Uterus (tissue), 4 donors: ENCODE results near the gene DSTN. TPM values are rescaled to one million over a fixed set of nuclear protein-coding genes. Genes with fewer than 3 reads are reported as not detected.

Experiments
- DNase-seq, 2 donors: peaks; one replicate each; pipeline ENCODE4 v3.0.0-alpha.2; 2019 to 2020
- H3K27ac ChIP-seq, 2 donors: fragments of 200-600 bp; sonication (generic); 1 replicate in 1 of 2; 2 replicates in 1 of 2; pipeline ENCODE4 v1.5.1; 2016 to 2018
- H3K27me3 ChIP-seq, 2 donors: fragments of 200-600 bp; sonication (generic); one replicate each; pipeline ENCODE4 v1.5.1; 2018 to 2019; ENCODE audit warnings: control low read depth in 1 of 2
- H3K36me3 ChIP-seq, 2 donors: fragments of 200-600 bp; sonication (generic); one replicate each; pipeline ENCODE4 v1.5.1; 2019; ENCODE audit warnings: control low read depth in 1 of 2
- H3K4me1 ChIP-seq, 2 donors: fragments of 200-600 bp; sonication (generic); one replicate each; pipeline ENCODE4 v1.5.1; 2018 to 2019; ENCODE audit warnings: control low read depth in 1 of 2
- H3K4me3 ChIP-seq, 2 donors: fragments of 200-600 bp; sonication (generic); 1 replicate in 1 of 2; 2 replicates in 1 of 2; pipeline ENCODE4 v1.5.1; 2018 to 2019; ENCODE audit warnings: mild to moderate bottlenecking in 1 of 2
- H3K9me3 ChIP-seq, 2 donors: fragments of 200-600 bp; sonication (generic); one replicate each; pipeline ENCODE4 v1.5.1; 2019; ENCODE audit warnings: control low read depth in 1 of 2
- CTCF ChIP-seq, 4 experiments: fragments of 200-600 bp in 2 of 4; fragments of 450-650 bp in 2 of 4; sonication (generic) in 2 of 4; IDR thresholded peaks; one replicate each; pipeline ENCODE4 v1.5.1; 2016 to 2019; ENCODE audit warnings: antibody characterized with exemption in 4 of 4, mild to moderate bottlenecking in 2 of 4, moderate library complexity in 1 of 4
- POLR2A ChIP-seq, 2 donors: fragments of 450-650 bp; IDR thresholded peaks; one replicate each; pipeline ENCODE4 v1.6.1; 2016; ENCODE audit warnings: antibody characterized with exemption in 2 of 2, mild to moderate bottlenecking in 1 of 2, moderate library complexity in 1 of 2
- intact Hi-C: fragments of 100-400 bp; cut with DNase I; formaldehyde crosslinking; loops from one replicate; pipeline ENCODE4 v1.15.1; 2023; ENCODE audit warnings: low total_unique reads
- total RNA-seq, 4 donors: library from RNA; depleted of rRNA in 3 of 4; stranded (reverse); fragments of >200 nt in 3 of 4; gene quantifications; one replicate each; pipeline versions ENCODE4 v1.1.0 to v1.2.4, GENCODE V29; 2014 to 2023
- donor health status: DM: yes; HTN: yes; CAD: no.

The DSTN gene
- total RNA-seq, 4 donors from 2014 or later, result 294 to 674 (median 623) TPM

- DNase-seq, result no peak
- TF ChIP-seq POLR2A (IDR thresholded peaks at IDR 0.05) (no peak), CTCF (IDR thresholded peaks at IDR 0.05) (no peak)
- H3K27ac ChIP-seq, result no peak overlapping the region
- no peaks in the 10 kb centered on the region for H3K36me3 ChIP-seq
- no peaks in the 10 kb centered on the region for H3K27me3 ChIP-seq
- H3K4me1 ChIP-seq, result no peaks in the 10 kb centered on the region
- intact Hi-C loops, result no loop called here
- no peaks in the 10 kb centered on the region for H3K9me3 ChIP-seq
- H3K4me3 ChIP-seq, result no peak overlapping the region
Measured at GRCh38 chr20:17525132-17525531, 44.7 kb upstream of the DSTN start.

GRCh38 chr20:17525650-17526049 lies 44.2 kb upstream of the DSTN start:
- Histone ChIP-seq H3K9me3 (no peaks in the 10 kb centered on the region), H3K27me3 (no peaks in the 10 kb centered on the region), H3K27ac (no peak overlapping the region), H3K4me1 (no peaks in the 10 kb centered on the region), H3K36me3 (no peaks in the 10 kb centered on the region), H3K4me3 (no peak overlapping the region)
- TF ChIP-seq POLR2A (IDR thresholded peaks at IDR 0.05) (no peak), CTCF (IDR thresholded peaks at IDR 0.05) (no peak)
- no peak for DNase-seq
- intact Hi-C loops, result no loop called here

- no peak for DNase-seq
- no peak for TF ChIP-seq POLR2A (IDR thresholded peaks at IDR 0.05)
- TF ChIP-seq CTCF (IDR thresholded peaks at IDR 0.05), result no peak
Measured at GRCh38 chr20:17529586-17529985, 40.3 kb upstream of the DSTN start.

GRCh38 chr20:17530153-17530552 lies 39.7 kb upstream of the DSTN start:
- Histone ChIP-seq H3K4me3 (no peak overlapping the region), H3K4me1 (no peaks in the 10 kb centered on the region), H3K27ac (no peak overlapping the region), H3K36me3 (no peaks in the 10 kb centered on the region), H3K27me3 (no peaks in the 10 kb centered on the region), H3K9me3 (no peaks in the 10 kb centered on the region)
- TF ChIP-seq CTCF (IDR thresholded peaks at IDR 0.05) (no peak), POLR2A (IDR thresholded peaks at IDR 0.05) (no peak)
- intact Hi-C loops, result no loop called here
- no peak for DNase-seq

More at GRCh38 chr20:17529586-17529985, 40.3 kb upstream of the DSTN start:
- Histone ChIP-seq H3K4me1 (no peaks in the 10 kb centered on the region), H3K27ac (no peak overlapping the region), H3K36me3 (no peaks in the 10 kb centered on the region), H3K4me3 (no peak overlapping the region), H3K9me3 (no peaks in the 10 kb centered on the region), H3K27me3 (no peaks in the 10 kb centered on the region)
- intact Hi-C loops, result no loop called here

- H3K9me3 ChIP-seq, result no peaks in the 10 kb centered on the region
- H3K36me3 ChIP-seq, result no peaks in the 10 kb centered on the region
- intact Hi-C loops, result no loop called here
- no peak for TF ChIP-seq POLR2A (IDR thresholded peaks at IDR 0.05)
- TF ChIP-seq CTCF (IDR thresholded peaks at IDR 0.05), result no peak
- no peaks in the 10 kb centered on the region for H3K4me1 ChIP-seq
- peak; percentile 28 to 49 for DNase-seq
- no peaks in the 10 kb centered on the region for H3K27me3 ChIP-seq
- H3K4me3 ChIP-seq, result peak within 1 kb of the TSS; percentile 3 to 56
- peak within 1 kb of the TSS; percentile 61 to 71 for H3K27ac ChIP-seq
Measured at GRCh38 chr20:17530716-17531664, 38.9 kb upstream of the DSTN start, which contains the start of gene BFSP1. TSS of gene BFSP1 (minus strand) at chr20:17531379. CDS start at chr20:17531329, 50 bp downstream.
